SK-N-SH (cell line): Measurements from ENCODE around the gene TMEM115.

Source experiments
- EP300 ChIP-seq, 2 experiments: IDR thresholded peaks; 2 replicates each; pipeline versions ENCODE4 v1.4.0 to v1.6.1; 2012; ENCODE audit warnings: borderline replicate concordance in 1 of 2, low read depth in 1 of 2, low read length in 1 of 2
- GABPA ChIP-seq: IDR thresholded peaks from 2 replicates; pipeline ENCODE4 v1.4.0; 2012; ENCODE audit warnings: low read depth, mild to moderate bottlenecking
- SIN3A ChIP-seq: IDR thresholded peaks from 2 replicates; pipeline ENCODE4 v1.6.1; 2012; ENCODE audit warnings: low read depth, mild to moderate bottlenecking, low read length, moderate library complexity, borderline replicate concordance
- TF ChIP-seq, protein P1 (sequence below): IDR thresholded peaks from 2 replicates; pipeline ENCODE4 v1.4.0; 2012; ENCODE audit warnings: low read depth, borderline replicate concordance
- TF ChIP-seq, protein P2 (sequence below): fragments of 200-600 bp; sonication (generic); IDR thresholded peaks from 2 replicates; pipeline ENCODE4 v1.6.1; 2017; ENCODE audit warnings: antibody characterized with exemption, mild to moderate bottlenecking, moderate library complexity

DNA sequence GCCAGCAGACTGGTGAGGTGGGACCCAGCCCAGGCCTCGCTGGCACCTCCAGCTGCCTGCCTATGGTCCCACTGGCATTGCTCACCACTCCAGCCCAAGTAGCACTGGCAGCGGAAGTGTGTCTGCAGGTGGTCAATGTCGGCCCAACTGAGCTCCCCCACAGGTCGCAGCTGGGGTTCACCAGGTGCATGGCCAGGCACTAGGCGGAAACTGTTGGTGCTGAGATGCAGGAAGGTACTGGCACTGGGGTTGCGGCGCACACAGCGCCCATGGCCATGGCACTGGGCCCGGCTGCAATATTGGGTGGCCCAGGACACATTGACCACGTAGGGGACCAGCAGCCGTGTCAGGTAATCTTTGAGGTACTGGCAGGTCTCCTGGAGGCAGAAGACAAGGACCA lies 41.2 kb downstream of the TMEM115 start:
- TF ChIP-seq GABPA (no peak), EP300 (IDR thresholded peaks at IDR 0.05; ENCODE audit: borderline replicate concordance in 1 of 2, low read depth in 1 of 2, low read length in 1 of 2) (no peak), SIN3A (no peak)
- TF ChIP-seq, protein P1, sequence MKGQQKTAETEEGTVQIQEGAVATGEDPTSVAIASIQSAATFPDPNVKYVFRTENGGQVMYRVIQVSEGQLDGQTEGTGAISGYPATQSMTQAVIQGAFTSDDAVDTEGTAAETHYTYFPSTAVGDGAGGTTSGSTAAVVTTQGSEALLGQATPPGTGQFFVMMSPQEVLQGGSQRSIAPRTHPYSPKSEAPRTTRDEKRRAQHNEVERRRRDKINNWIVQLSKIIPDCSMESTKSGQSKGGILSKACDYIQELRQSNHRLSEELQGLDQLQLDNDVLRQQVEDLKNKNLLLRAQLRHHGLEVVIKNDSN, result no peak
- TF ChIP-seq, protein P2, sequence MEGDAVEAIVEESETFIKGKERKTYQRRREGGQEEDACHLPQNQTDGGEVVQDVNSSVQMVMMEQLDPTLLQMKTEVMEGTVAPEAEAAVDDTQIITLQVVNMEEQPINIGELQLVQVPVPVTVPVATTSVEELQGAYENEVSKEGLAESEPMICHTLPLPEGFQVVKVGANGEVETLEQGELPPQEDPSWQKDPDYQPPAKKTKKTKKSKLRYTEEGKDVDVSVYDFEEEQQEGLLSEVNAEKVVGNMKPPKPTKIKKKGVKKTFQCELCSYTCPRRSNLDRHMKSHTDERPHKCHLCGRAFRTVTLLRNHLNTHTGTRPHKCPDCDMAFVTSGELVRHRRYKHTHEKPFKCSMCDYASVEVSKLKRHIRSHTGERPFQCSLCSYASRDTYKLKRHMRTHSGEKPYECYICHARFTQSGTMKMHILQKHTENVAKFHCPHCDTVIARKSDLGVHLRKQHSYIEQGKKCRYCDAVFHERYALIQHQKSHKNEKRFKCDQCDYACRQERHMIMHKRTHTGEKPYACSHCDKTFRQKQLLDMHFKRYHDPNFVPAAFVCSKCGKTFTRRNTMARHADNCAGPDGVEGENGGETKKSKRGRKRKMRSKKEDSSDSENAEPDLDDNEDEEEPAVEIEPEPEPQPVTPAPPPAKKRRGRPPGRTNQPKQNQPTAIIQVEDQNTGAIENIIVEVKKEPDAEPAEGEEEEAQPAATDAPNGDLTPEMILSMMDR, result no peak
